Left renal pelvis (tissue), 4 donors: ENCODE data around the gene GATD1. TPM values are rescaled to one million over a fixed set of nuclear protein-coding genes. Genes with fewer than 3 reads are reported as not detected.

Experiments used
- DNase-seq, 4 donors: peaks; one replicate each; pipeline ENCODE4 v3.0.0-alpha.2; 2013; ENCODE audit warnings: low read depth in 4 of 4, low spot score in 3 of 4
- polyA plus RNA-seq, 4 donors: library from polyadenylated mRNA; unstranded; fragments of 120-200 nt; gene quantifications; one replicate each; pipeline ENCODE4 v1.2.1, GENCODE V29; 2013; ENCODE audit not compliant: insufficient read length in 4 of 4

Gene GATD1
- polyA plus RNA-seq, 4 donors = 48.2 to 109 (median 59.7) TPM

GRCh38 chr11:796565-797295 is 19.4 kb upstream of the GATD1 start:
- no peak for DNase-seq

GRCh38 chr11:795634-796564 is 18.6 kb upstream of the GATD1 start:
- DNase-seq = no peak

GRCh38 chr11:794766-795633 is 17.7 kb upstream of the GATD1 start:
- no peak for DNase-seq

GRCh38 chr11:794013-794765 is 16.9 kb upstream of the GATD1 start:
- no peak for DNase-seq

- DNase-seq = no peak
Measured at GRCh38 chr11:793556-793955, 16.3 kb upstream of the GATD1 start.

- DNase-seq = no peak
Measured at GRCh38 chr11:792873-793272, 15.6 kb upstream of the GATD1 start.

- no peak for DNase-seq
Measured at GRCh38 chr11:792535-792821, 15.2 kb upstream of the GATD1 start.

- no peak for DNase-seq
Measured at GRCh38 chr11:791658-792534, 14.6 kb upstream of the GATD1 start.

- DNase-seq = no peak
Measured at GRCh38 chr11:790721-791564, 13.7 kb upstream of the GATD1 start.

- DNase-seq = no peak
Measured at GRCh38 chr11:789943-790342, 12.7 kb upstream of the GATD1 start, which contains the start of gene CEND1. Gene CEND1 (minus strand): TSS chr11:790090. CDS start chr11:788576, 1,514 bp downstream.

GRCh38 chr11:788953-789940 is 12.0 kb upstream of the GATD1 start:
- DNase-seq = no peak

GRCh38 chr11:788009-788640 is 10.8 kb upstream of the GATD1 start:
- DNase-seq = no peak

- no peak for DNase-seq
Measured at GRCh38 chr11:787084-787675, 9.9 kb upstream of the GATD1 start.

GRCh38 chr11:786235-787083 is 9.2 kb upstream of the GATD1 start:
- no peak for DNase-seq

GRCh38 chr11:783581-784015 is 6.3 kb upstream of the GATD1 start:
- peak in 2 of 4 donors; percentile 53 to 76 for DNase-seq
